H54 (cell line): ENCODE results near the gene PLXDC1.

ENCODE experiments used
- DNase-seq: peaks from one replicate; pipeline ENCODE4 v3.0.0; 2011; ENCODE audit warnings: low spot score, mixed read lengths; ENCODE audit not compliant: insufficient read length
- FAIRE-seq: peaks from 3 replicates; lab custom pipeline; 2011; peaks lifted over from hg19 to GRCh38; lab: Jason Lieb, UNC
- POLR2A ChIP-seq: IDR thresholded peaks from 2 replicates; pipeline ENCODE4 v1.6.1; 2011; ENCODE audit warnings: low read depth, mild to moderate bottlenecking, low read length

The PLXDC1 gene

DNA sequence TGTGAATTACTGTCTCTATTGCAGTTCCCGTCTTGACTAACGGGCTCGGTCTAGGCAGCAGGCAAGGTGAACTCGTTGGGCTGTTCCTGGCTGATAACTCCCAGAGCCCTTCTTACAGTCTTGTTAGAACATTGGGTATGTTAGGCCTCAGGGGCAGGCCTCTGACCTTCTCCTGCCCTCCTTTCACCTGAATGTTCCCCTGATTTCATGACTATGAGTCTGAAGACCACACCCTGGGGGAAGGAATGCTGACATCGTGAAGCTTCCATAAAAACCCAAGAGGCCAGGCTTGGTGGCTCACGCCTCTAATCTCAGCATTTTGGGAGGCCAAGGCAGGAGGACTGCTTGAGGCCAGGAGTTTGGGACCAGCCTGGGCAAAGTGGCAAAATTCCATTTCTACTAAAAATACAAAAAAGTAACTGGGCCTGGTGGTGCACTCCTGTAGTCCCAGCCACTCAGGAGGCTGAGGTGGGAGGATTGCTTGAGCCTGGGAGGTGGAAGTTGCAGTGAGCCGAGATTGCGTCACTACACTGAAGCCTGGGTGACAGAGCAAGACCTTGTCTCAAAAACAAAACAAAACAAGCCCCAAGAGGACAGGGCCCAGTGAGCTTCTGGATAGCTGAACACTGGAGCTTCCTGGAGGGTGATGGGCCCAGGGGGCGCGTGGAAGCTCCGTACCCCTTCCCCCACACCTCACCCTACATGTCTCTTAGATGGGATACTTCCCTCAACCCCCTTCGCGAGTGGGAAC, 136.5 kb downstream of the PLXDC1 start:
- FAIRE-seq = no peak
- no peak for TF ChIP-seq POLR2A
- no peak for DNase-seq

DNA sequence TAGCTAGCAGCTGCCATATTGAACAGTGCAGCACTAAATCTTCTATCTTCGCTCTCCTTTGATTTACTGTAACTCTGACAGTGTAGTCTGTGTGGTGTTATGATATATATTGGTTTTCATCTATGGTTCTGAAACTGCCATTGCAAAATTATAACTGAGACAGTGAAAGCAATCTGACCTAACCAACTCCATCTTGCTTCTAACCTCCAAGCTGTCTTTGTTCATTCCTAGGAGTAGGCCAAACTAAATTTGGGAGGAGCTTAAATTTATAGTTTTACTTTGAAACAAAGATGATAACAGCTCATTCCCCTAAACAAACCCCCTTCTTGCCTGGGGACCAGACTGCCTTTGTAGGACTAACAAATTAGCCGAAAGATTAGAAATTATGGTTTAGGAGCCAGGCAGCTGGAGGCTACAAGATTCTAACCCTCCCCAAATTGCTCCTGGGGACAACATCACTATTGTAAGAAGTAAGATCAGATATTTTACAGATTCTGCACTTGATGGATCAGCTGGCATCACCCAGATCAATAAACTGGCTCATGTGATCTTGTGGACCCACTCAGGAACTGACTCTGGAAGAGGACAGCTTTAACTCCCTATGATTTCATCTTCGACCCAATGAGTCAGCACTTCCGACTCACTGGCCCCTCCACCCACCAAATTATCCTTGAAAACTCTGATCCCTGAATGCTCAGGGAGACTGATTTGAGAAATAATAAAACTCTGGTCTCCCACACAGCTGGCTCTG, 137.2 kb downstream of the PLXDC1 start:
- no peak for FAIRE-seq

More for the DNA sequence above, 137.2 kb downstream of the PLXDC1 start:
- no peak for TF ChIP-seq POLR2A
- no peak for DNase-seq
